Sigmoid colon (tissue), 4 donors: ENCODE data around the gene CAPN5.

ENCODE experiments used
- CTCF ChIP-seq, 4 experiments: fragments of 450-650 bp in 3 of 4; fragments of 200-600 bp in 1 of 4; IDR thresholded peaks; one replicate each; pipeline ENCODE4 v1.5.1; 2016 to 2019; ENCODE audit warnings: antibody characterized with exemption in 4 of 4, mild to moderate bottlenecking in 3 of 4, moderate library complexity in 2 of 4
- EP300 ChIP-seq, 4 donors: sonication (generic); formaldehyde crosslinking; IDR thresholded peaks; one replicate each; pipeline ENCODE4 v1.6.1; 2017; ENCODE audit warnings: antibody characterized with exemption in 4 of 4
- POLR2AphosphoS5 ChIP-seq, 4 donors: sonication (generic); formaldehyde crosslinking; IDR thresholded peaks; one replicate each; pipeline ENCODE4 v1.6.1; 2017; ENCODE audit warnings: antibody characterized with exemption in 4 of 4

- TF ChIP-seq CTCF (IDR thresholded peaks at IDR 0.05) (no peak), EP300 (IDR thresholded peaks at IDR 0.05) (no peak), POLR2AphosphoS5 (IDR thresholded peaks at IDR 0.05) (no peak)
Observed at GRCh38 chr11:77148963-77149715, 82.4 kb downstream of the CAPN5 start.
